ENCODE data around the gene ROBO1.
A peak's percentile ranks its signal among the peaks of the same experiment; 100 is the strongest.

- TF ChIP-seq CTCF (IDR thresholded peaks at IDR 0.05) (peak in 1 of 6 experiments; percentile 9), POLR2A (IDR thresholded peaks at IDR 0.05) (no peak)
Measured at GRCh38 chr3:79767194-79767904, 449 bp downstream of the ROBO1 start.
